Kidney capillary endothelial cell (primary cell): ENCODE data around the gene DGAT2.

Experiments
- DNase-seq: peaks from one replicate; pipeline ENCODE4 v3.0.0-alpha.2; 2018; ENCODE audit warnings: low spot score

DGAT2 gene

GRCh38 chr11:75780888-75781287 is 12.3 kb downstream of the DGAT2 start:
- DNase-seq = no peak

GRCh38 chr11:75781296-75781695 is 12.7 kb downstream of the DGAT2 start:
- no peak for DNase-seq

- no peak for DNase-seq
Measured at GRCh38 chr11:75781831-75782230, 13.3 kb downstream of the DGAT2 start.

- no peak for DNase-seq
Measured at GRCh38 chr11:75782540-75783263, 14.1 kb downstream of the DGAT2 start.

DNA sequence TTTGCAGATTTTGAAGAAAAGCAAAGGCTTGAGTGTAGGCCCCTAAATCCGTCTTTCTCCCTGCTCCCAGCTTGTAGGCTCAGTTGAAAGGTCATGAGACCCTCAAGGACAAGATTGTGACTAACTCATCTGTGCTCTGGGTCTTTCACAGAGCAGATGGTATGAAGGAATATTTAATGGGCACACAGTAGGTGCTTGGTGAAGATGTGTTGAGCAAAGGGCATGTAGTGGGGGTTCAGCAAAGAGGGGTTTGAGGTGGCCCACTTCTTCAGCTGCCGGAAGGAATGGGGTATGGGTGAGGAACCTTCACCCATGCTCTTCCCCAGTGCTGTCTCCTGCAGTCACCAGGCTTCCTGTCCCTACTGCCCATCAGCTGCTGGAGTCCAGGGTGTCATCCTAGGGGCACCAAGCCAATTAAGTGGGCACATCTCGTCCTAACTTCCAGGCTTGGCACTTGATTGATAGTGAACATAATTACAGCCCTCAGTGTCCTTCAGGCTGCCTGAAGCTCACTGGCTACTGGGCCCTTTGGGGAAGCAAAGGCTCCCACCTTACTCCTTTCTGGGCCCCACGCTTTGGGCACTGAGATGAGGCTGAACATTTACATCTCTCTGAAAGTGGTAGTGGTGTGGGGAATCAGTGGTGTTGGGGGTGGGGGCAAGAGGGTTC is 15.0 kb downstream of the DGAT2 start:
- DNase-seq = no peak

GRCh38 chr11:75784085-75784478 is 15.5 kb downstream of the DGAT2 start:
- DNase-seq = no peak

DNA sequence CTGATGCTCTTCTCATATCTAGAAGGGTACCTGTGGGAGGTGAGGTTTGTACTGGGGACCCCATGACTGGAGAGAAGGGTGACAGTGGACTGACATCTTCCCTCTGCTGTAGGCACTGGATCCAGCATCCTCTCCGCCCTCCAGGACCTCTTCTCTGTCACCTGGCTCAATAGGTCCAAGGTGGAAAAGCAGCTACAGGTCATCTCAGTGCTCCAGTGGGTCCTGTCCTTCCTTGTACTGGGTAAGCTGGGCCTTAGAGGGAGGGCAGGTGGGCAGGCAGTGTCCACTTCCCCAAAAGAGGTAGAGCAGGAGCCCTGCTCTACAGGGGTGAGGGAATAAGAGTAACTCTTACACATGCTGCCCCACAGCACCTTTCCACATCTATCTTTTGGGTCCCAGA is 15.9 kb downstream of the DGAT2 start:
- no peak for DNase-seq

GRCh38 chr11:75785187-75785586 is 16.6 kb downstream of the DGAT2 start:
- no peak for DNase-seq

- no peak for DNase-seq
Measured at GRCh38 chr11:75786101-75786736, 17.6 kb downstream of the DGAT2 start.

GRCh38 chr11:75789521-75789920 is 20.9 kb downstream of the DGAT2 start:
- DNase-seq = no peak

GRCh38 chr11:75790986-75791385 is 22.4 kb downstream of the DGAT2 start:
- no peak for DNase-seq

DNA sequence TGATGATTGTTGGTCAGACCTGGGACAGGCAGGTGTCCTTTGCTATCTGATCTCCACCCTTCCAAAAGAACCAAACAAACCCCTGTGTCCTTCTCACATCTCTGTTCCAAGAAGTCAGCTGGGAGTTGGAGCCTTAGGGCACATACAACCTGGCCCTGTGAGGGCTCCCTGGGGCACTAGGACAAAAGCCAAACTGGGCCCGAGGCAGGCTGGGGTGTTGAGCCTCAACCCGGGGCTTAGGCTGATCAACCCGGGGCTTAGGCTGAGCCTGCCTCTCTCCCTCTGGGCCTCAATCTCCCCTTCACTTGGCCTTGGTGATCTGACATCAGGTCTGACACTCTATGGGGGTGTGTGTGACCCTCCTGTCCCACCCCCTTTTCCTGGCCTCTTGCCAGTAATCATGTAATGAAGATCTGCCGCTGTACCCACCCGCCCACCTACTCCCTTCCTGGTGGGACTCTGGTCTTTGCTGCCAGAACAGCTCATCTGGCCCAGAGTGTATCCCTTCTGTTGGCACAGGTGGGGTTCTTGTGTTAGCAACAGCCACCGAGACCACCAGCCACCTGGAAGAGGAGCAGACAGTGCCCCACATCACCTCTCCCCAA is 23.7 kb downstream of the DGAT2 start:
- DNase-seq = no peak

DNA sequence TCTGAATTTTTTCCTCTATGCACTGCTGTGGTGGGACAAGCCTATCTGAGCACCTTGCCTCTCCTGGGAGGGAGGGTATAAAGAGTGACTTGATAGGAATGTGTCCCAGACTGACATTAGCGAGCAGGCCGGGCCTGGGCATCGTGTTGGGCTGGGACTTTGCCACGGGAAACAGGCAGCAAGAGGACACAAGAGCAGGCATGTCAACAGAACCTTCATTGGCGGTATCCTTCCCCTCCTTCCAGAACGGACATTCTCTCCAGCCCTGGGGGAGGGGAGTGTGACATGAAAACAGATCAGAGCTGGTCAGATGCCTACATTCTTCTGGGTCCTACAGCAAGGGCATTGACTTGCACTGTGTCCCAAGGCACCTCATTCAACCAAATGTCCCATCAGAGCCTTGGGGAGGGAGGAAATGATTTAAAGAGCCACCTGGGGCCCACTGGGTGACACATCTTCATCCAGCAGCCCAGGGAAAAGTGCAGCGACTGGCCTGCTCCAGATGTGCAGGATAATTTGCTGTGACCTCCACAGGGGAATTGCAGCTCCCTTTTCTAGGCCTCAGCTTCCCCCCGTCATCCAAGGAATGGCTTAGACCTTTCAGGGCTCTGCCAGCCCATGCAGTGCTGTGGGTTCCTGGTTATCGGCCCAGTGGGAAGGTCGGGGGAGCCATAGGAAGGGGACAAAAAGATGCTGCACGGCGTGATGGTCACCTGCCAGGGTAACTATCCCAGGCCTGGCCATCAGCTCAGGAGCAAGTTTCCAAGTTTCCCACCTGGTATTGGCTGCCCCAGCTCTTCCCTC is 24.6 kb downstream of the DGAT2 start:
- DNase-seq = no peak

- DNase-seq = no peak
Measured at GRCh38 chr11:75793966-75794365, 25.4 kb downstream of the DGAT2 start.

DNA sequence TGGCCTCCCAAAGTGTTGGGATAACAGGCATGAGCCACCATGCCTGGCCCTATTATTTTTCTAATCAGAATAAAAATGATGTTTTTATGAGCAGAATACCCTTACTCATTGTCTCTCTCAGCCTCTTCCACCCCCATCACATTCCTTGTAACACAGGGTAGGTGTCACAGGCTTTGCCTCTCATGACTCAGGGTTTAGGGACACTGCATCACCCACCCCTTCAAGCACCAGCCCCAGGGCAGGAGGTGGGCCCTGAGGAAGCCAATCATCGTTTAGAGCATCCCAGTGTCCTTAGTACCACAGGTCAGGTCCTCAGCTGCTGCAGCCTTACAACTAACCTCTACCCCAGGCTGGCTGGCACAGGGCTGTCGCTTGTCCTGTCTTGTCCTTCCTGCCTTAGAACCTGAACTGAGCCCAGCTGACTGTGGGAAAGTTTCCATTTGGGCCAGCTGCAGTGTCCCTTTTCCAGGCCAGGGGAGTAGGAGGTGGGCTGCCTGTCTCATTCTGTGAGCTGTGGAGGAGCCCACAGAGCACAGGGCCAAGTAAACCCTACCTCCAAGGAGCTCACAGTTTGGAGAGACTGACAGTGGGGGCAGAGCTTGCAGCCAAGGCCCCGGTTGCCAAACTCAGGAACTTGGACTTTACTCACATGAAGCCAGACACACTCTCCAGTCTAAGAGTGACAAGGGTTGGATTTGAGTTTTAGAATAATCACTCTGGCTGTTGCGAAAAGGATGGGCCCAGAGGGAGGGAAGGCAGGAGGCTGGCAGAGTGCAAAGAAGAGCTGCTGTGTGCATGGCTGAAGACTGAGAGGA is 26.9 kb downstream of the DGAT2 start:
- no peak for DNase-seq

DNA sequence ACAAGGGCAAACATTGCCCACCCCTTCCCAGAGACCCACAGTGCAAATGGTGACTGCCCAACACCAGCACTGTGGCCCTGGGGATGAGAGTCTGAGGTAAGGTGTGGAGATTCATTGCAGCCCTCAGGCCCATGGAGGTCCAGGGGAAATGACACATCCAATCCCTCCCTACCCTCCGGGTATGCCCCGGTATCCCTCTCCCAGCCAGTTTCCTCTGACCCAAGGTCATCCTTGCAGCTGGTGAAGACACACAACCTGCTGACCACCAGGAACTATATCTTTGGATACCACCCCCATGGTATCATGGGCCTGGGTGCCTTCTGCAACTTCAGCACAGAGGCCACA is 27.5 kb downstream of the DGAT2 start:
- no peak for DNase-seq

DNA sequence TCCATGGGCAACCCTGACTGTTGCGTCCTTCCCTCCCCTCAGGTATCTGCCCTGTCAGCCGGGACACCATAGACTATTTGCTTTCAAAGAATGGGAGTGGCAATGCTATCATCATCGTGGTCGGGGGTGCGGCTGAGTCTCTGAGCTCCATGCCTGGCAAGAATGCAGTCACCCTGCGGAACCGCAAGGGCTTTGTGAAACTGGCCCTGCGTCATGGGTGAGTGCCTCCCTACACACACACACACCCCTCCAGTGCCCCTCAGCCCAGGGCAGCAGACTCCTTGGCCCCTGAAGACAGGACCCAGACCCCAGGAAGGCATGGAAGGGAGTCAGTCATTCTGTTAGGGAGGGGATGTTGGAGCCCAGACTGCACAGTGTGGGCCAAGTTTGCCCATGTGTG is 28.5 kb downstream of the DGAT2 start:
- no peak for DNase-seq

DNA sequence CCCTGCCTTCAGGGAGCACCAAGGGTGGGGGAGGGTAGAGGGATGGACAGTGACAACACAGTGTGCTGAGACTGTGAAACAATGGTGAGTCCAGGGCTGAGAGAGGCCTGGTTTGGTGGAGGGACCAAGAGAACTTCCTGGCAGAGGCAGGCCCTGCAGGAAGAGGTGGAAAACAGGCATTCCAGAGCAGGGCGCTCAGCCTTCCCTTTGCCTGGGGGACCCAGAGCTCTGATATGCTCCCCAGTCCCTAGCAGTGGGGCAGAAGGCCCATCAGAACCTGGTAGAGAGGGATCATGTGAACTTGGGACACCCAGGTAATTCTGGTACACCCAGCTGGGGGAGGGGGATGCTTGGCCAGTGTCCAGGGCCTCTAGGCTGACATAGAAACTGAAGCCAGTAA is 29.2 kb downstream of the DGAT2 start:
- peak; percentile 56 for DNase-seq

DNA sequence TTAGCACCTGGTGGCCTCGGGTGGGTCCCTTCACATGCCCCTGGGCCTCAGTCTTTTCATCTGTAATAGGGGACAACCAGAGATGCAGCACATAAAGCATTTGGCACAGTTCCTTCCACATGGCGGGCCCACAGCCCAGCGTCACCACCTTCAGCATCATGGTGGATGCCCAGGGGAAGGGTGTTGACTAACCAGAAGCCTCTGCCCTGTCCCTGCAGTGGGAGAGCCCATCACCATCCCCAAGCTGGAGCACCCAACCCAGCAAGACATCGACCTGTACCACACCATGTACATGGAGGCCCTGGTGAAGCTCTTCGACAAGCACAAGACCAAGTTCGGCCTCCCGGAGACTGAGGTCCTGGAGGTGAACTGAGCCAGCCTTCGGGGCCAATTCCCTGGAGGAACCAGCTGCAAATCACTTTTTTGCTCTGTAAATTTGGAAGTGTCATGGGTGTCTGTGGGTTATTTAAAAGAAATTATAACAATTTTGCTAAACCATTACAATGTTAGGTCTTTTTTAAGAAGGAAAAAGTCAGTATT is 31.6 kb downstream of the DGAT2 start:
- DNase-seq = no peak

DNA sequence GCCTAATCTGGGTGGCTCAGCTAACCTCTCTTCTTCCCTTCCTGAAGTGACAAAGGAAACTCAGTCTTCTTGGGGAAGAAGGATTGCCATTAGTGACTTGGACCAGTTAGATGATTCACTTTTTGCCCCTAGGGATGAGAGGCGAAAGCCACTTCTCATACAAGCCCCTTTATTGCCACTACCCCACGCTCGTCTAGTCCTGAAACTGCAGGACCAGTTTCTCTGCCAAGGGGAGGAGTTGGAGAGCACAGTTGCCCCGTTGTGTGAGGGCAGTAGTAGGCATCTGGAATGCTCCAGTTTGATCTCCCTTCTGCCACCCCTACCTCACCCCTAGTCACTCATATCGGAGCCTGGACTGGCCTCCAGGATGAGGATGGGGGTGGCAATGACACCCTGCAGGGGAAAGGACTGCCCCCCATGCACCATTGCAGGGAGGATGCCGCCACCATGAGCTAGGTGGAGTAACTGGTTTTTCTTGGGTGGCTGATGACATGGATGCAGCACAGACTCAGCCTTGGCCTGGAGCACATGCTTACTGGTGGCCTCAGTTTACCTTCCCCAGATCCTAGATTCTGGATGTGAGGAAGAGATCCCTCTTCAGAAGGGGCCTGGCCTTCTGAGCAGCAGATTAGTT is 32.3 kb downstream of the DGAT2 start:
- DNase-seq = no peak
